Loucy (cell line): ENCODE results near the gene SLC4A1.

ENCODE experiments used
- H2AFZ ChIP-seq: fragments of 200-600 bp; sonication (generic); 2 replicates; pipeline ENCODE4 v1.6.0; 2016; ENCODE audit warnings: antibody characterized with exemption, mild to moderate bottlenecking, low read length, moderate library complexity
- H3F3A ChIP-seq: fragments of 200-600 bp; 2 replicates; pipeline ENCODE4 v1.6.0; 2016; ENCODE audit warnings: antibody characterized with exemption, low read depth, mild to moderate bottlenecking
- H3K27me3 ChIP-seq: fragments of 200-600 bp; sonication (generic); 2 replicates; pipeline ENCODE4 v1.6.1; 2014; ENCODE audit warnings: low read length, mild to moderate bottlenecking; ENCODE audit not compliant: insufficient read depth, poor library complexity, severe bottlenecking
- H3K36me3 ChIP-seq: fragments of 200-600 bp; sonication (generic); 2 replicates; pipeline ENCODE4 v1.6.1; 2016; ENCODE audit warnings: low read length; ENCODE audit not compliant: insufficient read depth
- H3K4me1 ChIP-seq: fragments of 200-600 bp; sonication (generic); 2 replicates; pipeline ENCODE4 v1.5.1; 2014; ENCODE audit warnings: low read length, mild to moderate bottlenecking; ENCODE audit not compliant: insufficient read depth, poor library complexity, severe bottlenecking
- H3K4me2 ChIP-seq: fragments of 200-600 bp; sonication (generic); 2 replicates; pipeline ENCODE4 v1.6.0; 2014; ENCODE audit warnings: antibody characterized with exemption, low read length, low read depth, mild to moderate bottlenecking; ENCODE audit not compliant: poor library complexity, severe bottlenecking
- H3K4me3 ChIP-seq: fragments of 200-600 bp; sonication (generic); 2 replicates; pipeline ENCODE4 v1.5.1; 2014; ENCODE audit warnings: low read length, mild to moderate bottlenecking, mixed read lengths; ENCODE audit not compliant: poor library complexity, severe bottlenecking
- H3K79me2 ChIP-seq: fragments of 200-600 bp; sonication (generic); 2 replicates; pipeline ENCODE4 v1.6.1; 2014; ENCODE audit warnings: low read length; ENCODE audit not compliant: insufficient read depth
- H3K9ac ChIP-seq: fragments of 200-600 bp; sonication (generic); 2 replicates; pipeline ENCODE4 v1.6.0; 2014; ENCODE audit warnings: mild to moderate bottlenecking, low read depth, low read length, moderate library complexity; ENCODE audit not compliant: poor library complexity, severe bottlenecking
- H3K9me2 ChIP-seq: fragments of 200-600 bp; sonication (generic); replicated peaks from 2 replicates; pipeline ENCODE4 v1.6.1; 2016; ENCODE audit warnings: low read depth, low read length, mixed read lengths
- H3K9me3 ChIP-seq: fragments of 200-600 bp; sonication (generic); 2 replicates; pipeline ENCODE4 v1.6.1; 2014; ENCODE audit warnings: mild to moderate bottlenecking, antibody characterized with exemption, low read length, low read depth; ENCODE audit not compliant: insufficient read depth
- H4K20me1 ChIP-seq: fragments of 200-600 bp; sonication (generic); 2 replicates; pipeline ENCODE4 v1.6.0; 2014; ENCODE audit warnings: antibody characterized with exemption, low read length, mild to moderate bottlenecking; ENCODE audit not compliant: insufficient read depth, poor library complexity, severe bottlenecking
- EZH2phosphoT487 ChIP-seq: fragments of 200-600 bp; IDR thresholded peaks from 2 replicates; pipeline ENCODE4 v1.6.1; 2018; ENCODE audit warnings: antibody characterized with exemption, mild to moderate bottlenecking, moderate library complexity, borderline replicate concordance
- TF ChIP-seq, protein P1 (sequence below): fragments of 200-600 bp; sonication (generic); conservative IDR thresholded peaks from 2 replicates; pipeline ENCODE4 v1.5.1; 2014; ENCODE audit warnings: mild to moderate bottlenecking, antibody characterized with exemption, low read length

The SLC4A1 gene

GRCh38 chr17:44219616-44220212 lies 48.2 kb downstream of the SLC4A1 start, which contains the start of gene UBTF:
UBTF (minus strand) TSS chr17:44219675; CDS start chr17:44218229, 1,446 bp downstream.
- H2AFZ ChIP-seq: no peak within 1 kb of the TSS
- peaks cover 61% of the 10 kb centered on the region for H3K79me2 ChIP-seq
- peaks cover 5% of the 10 kb centered on the region for H3K27me3 ChIP-seq
- TF ChIP-seq, protein P1, sequence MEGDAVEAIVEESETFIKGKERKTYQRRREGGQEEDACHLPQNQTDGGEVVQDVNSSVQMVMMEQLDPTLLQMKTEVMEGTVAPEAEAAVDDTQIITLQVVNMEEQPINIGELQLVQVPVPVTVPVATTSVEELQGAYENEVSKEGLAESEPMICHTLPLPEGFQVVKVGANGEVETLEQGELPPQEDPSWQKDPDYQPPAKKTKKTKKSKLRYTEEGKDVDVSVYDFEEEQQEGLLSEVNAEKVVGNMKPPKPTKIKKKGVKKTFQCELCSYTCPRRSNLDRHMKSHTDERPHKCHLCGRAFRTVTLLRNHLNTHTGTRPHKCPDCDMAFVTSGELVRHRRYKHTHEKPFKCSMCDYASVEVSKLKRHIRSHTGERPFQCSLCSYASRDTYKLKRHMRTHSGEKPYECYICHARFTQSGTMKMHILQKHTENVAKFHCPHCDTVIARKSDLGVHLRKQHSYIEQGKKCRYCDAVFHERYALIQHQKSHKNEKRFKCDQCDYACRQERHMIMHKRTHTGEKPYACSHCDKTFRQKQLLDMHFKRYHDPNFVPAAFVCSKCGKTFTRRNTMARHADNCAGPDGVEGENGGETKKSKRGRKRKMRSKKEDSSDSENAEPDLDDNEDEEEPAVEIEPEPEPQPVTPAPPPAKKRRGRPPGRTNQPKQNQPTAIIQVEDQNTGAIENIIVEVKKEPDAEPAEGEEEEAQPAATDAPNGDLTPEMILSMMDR: no peak
- TF ChIP-seq EZH2phosphoT487: no peak
- H3K9me2 ChIP-seq: no peaks in the 10 kb centered on the region
- no peaks in the 10 kb centered on the region for H3K9me3 ChIP-seq
- peak within 1 kb of the TSS; percentile 69 for H3K4me2 ChIP-seq
- peak within 1 kb of the TSS; percentile 98 for H3K9ac ChIP-seq
- peak within 1 kb of the TSS; percentile 100 for H3K4me3 ChIP-seq
- H3K36me3 ChIP-seq: peaks cover 21% of the 10 kb centered on the region; the same call in 1 of the 2 replicates
- no peaks in the 10 kb centered on the region for H3F3A ChIP-seq
- H3K4me1 ChIP-seq: peaks cover 38% of the 10 kb centered on the region
- peaks cover 31% of the 10 kb centered on the region for H4K20me1 ChIP-seq

GRCh38 chr17:44219108-44219615 lies 48.8 kb downstream of the SLC4A1 start:
- H4K20me1 ChIP-seq: peaks cover 37% of the 10 kb centered on the region
- no peaks in the 10 kb centered on the region for H3K9me2 ChIP-seq
- H3K27me3 ChIP-seq: peaks cover 5% of the 10 kb centered on the region

GRCh38 chr17:44218344-44219107 lies 49.4 kb downstream of the SLC4A1 start:
- no peaks in the 10 kb centered on the region for H3K9me3 ChIP-seq
- no peaks in the 10 kb centered on the region for H3F3A ChIP-seq
- peak overlapping the region; percentile 92 for H3K4me2 ChIP-seq
- peak overlapping the region; percentile 98 for H3K9ac ChIP-seq
- no peaks in the 10 kb centered on the region for H3K9me2 ChIP-seq
- TF ChIP-seq, protein P1: peak; percentile 60
- no peak for TF ChIP-seq EZH2phosphoT487
- peaks cover 70% of the 10 kb centered on the region for H3K79me2 ChIP-seq
- H4K20me1 ChIP-seq: peaks cover 41% of the 10 kb centered on the region
- H3K36me3 ChIP-seq: peaks cover 31% of the 10 kb centered on the region; the same call in 1 of the 2 replicates
- peaks cover 5% of the 10 kb centered on the region for H3K27me3 ChIP-seq
- H3K4me1 ChIP-seq: peaks cover 38% of the 10 kb centered on the region
- H3K4me3 ChIP-seq: peak overlapping the region; percentile 100
- peak overlapping the region; percentile 71 for H2AFZ ChIP-seq

More at GRCh38 chr17:44219108-44219615, 48.8 kb downstream of the SLC4A1 start:
- Histone ChIP-seq H3K4me3 (peak overlapping the region; percentile 100), H3K4me2 (no peak overlapping the region), H3K9ac (peak overlapping the region; percentile 98), H3K9me3 (no peaks in the 10 kb centered on the region), H3F3A (no peaks in the 10 kb centered on the region), H2AFZ (no peak overlapping the region), H3K4me1 (peaks cover 38% of the 10 kb centered on the region), H3K36me3 (peaks cover 27% of the 10 kb centered on the region; the same call in 1 of the 2 replicates), H3K79me2 (peaks cover 67% of the 10 kb centered on the region)
- TF ChIP-seq, protein P1: peak; percentile 28
- no peak for TF ChIP-seq EZH2phosphoT487
